ENCODE results near the gene ACRBP.

Gene ACRBP

DNA sequence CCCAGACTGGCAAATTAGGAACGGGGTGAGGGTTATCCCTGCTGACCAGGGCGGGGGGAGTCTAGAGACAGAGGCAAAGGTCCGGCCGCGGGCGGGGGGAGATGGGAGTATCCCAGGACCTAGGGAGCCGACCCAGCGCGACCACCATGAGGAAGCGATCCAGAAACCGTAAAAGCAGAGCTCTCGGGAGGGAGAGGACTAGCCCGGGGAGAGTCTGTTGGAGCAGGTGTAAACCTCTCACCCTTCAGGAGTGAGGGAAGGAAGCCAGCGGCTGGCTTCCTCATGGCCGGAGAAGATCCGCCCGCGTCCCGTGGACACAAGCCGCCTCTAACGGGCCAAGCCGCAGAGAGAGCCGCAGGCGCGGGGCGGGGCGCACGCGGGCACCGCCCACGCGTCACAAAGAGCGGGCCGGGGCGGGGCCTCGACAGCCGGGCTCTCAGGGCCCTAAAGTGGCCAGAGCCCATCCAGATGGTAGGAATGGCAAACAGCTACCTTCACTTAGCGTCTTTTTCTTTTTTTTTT lies at the start of gene ACRBP:
ACRBP (minus strand) TSS at position 350 of the 522 bp plus-strand sequence; CDS start at position 284, 66 bp downstream.
- Histone ChIP-seq H3K27ac (no peak within 1 kb of the TSS), H3K9ac (ENCODE audit: insufficient read length) (no peak within 1 kb of the TSS), H3K9me3 (ENCODE audit: low read depth, low read length) (no peaks in the 10 kb centered on the region), H3K4me3 (no peak within 1 kb of the TSS), H3K36me3 (ENCODE audit: insufficient read depth, low read length) (peaks cover 11% of the 10 kb centered on the region; the same call in 1 of the 2 replicates)
- TF ChIP-seq FOXP2 (optimal IDR thresholded peaks at IDR 0.05; ENCODE audit: control extremely low read depth, extremely low read length, insufficient read depth) (no peak), POLR2AphosphoS5 (IDR thresholded peaks at IDR 0.05; ENCODE audit: borderline replicate concordance, low read depth, low read length) (no peak)
- no peak for DNase-seq (ENCODE audit: low read depth, low spot score)

GRCh38 chr12:6695313-6696045 lies 48.2 kb upstream of the ACRBP start:
- Histone ChIP-seq H3K9me3 (ENCODE audit: low read depth, low read length) (no peaks in the 10 kb centered on the region), H3K4me3 (no peak overlapping the region), H3K36me3 (ENCODE audit: insufficient read depth, low read length) (no peaks in the 10 kb centered on the region), H3K9ac (ENCODE audit: insufficient read length) (no peak overlapping the region), H3K27ac (no peak overlapping the region)
- TF ChIP-seq POLR2AphosphoS5 (IDR thresholded peaks at IDR 0.05; ENCODE audit: borderline replicate concordance, low read depth, low read length), result no peak
- no peak for TF ChIP-seq FOXP2 (optimal IDR thresholded peaks at IDR 0.05; ENCODE audit: control extremely low read depth, extremely low read length, insufficient read depth)
- TF ChIP-seq EZH2 (IDR thresholded peaks at IDR 0.05), result no peak
- no peak for DNase-seq (ENCODE audit: low read depth, low spot score)

- no peak for DNase-seq (ENCODE audit: low read depth, low spot score)
- H3K9me3 ChIP-seq (ENCODE audit: low read depth, low read length), result no peaks in the 10 kb centered on the region
- no peak overlapping the region for H3K4me3 ChIP-seq
- H3K36me3 ChIP-seq (ENCODE audit: insufficient read depth, low read length), result no peaks in the 10 kb centered on the region
- H3K27ac ChIP-seq, result no peak overlapping the region
- no peak for TF ChIP-seq POLR2AphosphoS5 (IDR thresholded peaks at IDR 0.05; ENCODE audit: borderline replicate concordance, low read depth, low read length)
- TF ChIP-seq FOXP2 (optimal IDR thresholded peaks at IDR 0.05; ENCODE audit: control extremely low read depth, extremely low read length, insufficient read depth), result no peak
- no peak for TF ChIP-seq EZH2 (IDR thresholded peaks at IDR 0.05)
- H3K9ac ChIP-seq (ENCODE audit: insufficient read length), result no peak overlapping the region
These were observed 47.5 kb upstream of the ACRBP start for GRCh38 chr12:6694701-6695100.

GRCh38 chr12:6693832-6694355 lies 46.7 kb upstream of the ACRBP start:
- Histone ChIP-seq H3K27ac (no peak overlapping the region), H3K36me3 (ENCODE audit: insufficient read depth, low read length) (no peaks in the 10 kb centered on the region), H3K4me3 (no peak overlapping the region), H3K9me3 (ENCODE audit: low read depth, low read length) (no peaks in the 10 kb centered on the region), H3K9ac (ENCODE audit: insufficient read length) (no peak overlapping the region)
- DNase-seq (ENCODE audit: low read depth, low spot score), result no peak
- TF ChIP-seq FOXP2 (optimal IDR thresholded peaks at IDR 0.05; ENCODE audit: control extremely low read depth, extremely low read length, insufficient read depth), result no peak

DNA sequence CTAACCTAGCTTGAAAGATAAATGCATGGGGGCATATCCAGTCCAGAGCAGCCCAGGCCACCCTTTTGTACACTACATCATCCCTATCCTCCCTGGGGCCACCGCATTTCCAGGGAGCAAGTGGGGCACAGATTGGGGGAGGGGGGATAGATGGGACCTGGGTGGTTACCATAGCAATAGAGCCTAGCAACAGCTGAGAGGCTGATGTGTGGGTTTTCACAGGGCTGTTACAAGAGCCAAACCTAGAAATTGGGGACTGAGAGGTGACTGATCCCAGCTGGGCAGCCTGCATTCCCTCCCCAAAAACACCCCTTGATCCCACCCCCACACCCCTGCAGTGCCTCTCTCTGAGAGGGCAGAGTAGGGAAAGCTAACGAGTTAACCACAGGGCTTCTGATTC lies 45.7 kb upstream of the ACRBP start:
- Histone ChIP-seq H3K36me3 (ENCODE audit: insufficient read depth, low read length) (no peaks in the 10 kb centered on the region), H3K27ac (no peak overlapping the region), H3K9ac (ENCODE audit: insufficient read length) (no peak overlapping the region), H3K9me3 (ENCODE audit: low read depth, low read length) (no peaks in the 10 kb centered on the region), H3K4me3 (no peak overlapping the region)
- no peak for DNase-seq (ENCODE audit: low read depth, low spot score)
- TF ChIP-seq FOXP2 (optimal IDR thresholded peaks at IDR 0.05; ENCODE audit: control extremely low read depth, extremely low read length, insufficient read depth) (no peak), POLR2AphosphoS5 (IDR thresholded peaks at IDR 0.05; ENCODE audit: borderline replicate concordance, low read depth, low read length) (no peak), EZH2 (IDR thresholded peaks at IDR 0.05) (no peak)

- H3K9me3 ChIP-seq (ENCODE audit: low read depth, low read length), result no peaks in the 10 kb centered on the region
- peak overlapping the region; percentile 58 for H3K27ac ChIP-seq
- TF ChIP-seq POLR2AphosphoS5 (IDR thresholded peaks at IDR 0.05; ENCODE audit: borderline replicate concordance, low read depth, low read length) (no peak), EZH2 (IDR thresholded peaks at IDR 0.05) (no peak), FOXP2 (optimal IDR thresholded peaks at IDR 0.05; ENCODE audit: control extremely low read depth, extremely low read length, insufficient read depth) (no peak)
- H3K36me3 ChIP-seq (ENCODE audit: insufficient read depth, low read length), result no peaks in the 10 kb centered on the region
- H3K4me3 ChIP-seq, result no peak overlapping the region
- no peak overlapping the region for H3K9ac ChIP-seq (ENCODE audit: insufficient read length)
- DNase-seq (ENCODE audit: low read depth, low spot score), result no peak
These were observed 44.2 kb upstream of the ACRBP start for GRCh38 chr12:6691473-6691872.

DNA sequence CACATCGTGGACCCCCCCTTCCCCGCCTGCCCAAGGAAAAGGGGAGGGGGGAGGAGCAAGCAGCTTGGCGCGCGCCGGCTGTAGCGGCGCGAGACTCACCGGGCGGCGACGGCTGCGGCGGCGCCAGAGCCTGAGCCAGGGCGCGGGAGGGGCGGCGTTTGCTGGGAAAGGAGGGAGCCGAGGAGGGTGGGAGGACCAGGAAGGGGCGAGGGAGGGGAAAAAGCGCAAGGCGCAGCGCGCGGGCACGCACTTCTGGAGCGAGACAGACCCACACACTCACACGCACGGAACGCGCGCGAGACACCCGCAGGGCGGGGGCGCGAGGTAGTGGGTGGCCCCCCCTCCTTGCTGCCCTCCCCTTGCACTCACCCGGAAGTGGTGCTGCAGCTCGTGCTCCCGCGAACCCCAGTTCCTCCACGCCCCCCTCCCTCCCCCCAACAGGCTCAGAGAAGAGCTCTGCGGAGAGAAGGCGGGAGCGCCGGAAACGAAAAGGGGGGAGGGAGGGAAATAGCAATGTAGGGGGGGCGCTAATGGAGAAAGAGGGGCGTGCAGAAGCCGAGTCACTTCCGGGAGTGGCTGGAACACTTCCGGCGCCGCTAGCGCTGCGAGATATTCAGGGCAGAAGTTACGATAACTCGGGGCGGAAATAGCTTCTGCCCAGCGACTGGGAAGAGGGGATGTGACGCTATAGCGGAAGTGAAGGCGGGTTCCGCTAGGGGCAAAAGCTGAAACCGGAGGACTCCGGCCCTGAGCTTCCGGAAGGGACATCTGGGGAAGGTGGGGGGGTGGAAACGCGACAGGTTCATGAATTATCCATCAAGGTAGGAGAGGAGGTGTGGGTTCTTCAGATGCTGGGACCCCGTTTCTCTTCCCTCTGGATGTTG lies 42.0 kb upstream of the ACRBP start, which contains the start of gene ZNF384:
ZNF384 (minus strand) TSS at position 377 of the 884 bp plus-strand sequence. CDS start 9,855 bp downstream, outside the sequence.
- no peaks in the 10 kb centered on the region for H3K9me3 ChIP-seq (ENCODE audit: low read depth, low read length)
- H3K4me3 ChIP-seq, result peak within 1 kb of the TSS; percentile 91
- peaks cover 4% of the 10 kb centered on the region; the same call in 1 of the 2 replicates for H3K36me3 ChIP-seq (ENCODE audit: insufficient read depth, low read length)
- peak within 1 kb of the TSS; percentile 96 for H3K27ac ChIP-seq
- DNase-seq (ENCODE audit: low read depth, low spot score), result peak; percentile 95
- peak within 1 kb of the TSS; percentile 98 for H3K9ac ChIP-seq (ENCODE audit: insufficient read length)
- peak; percentile 69 for TF ChIP-seq POLR2AphosphoS5 (IDR thresholded peaks at IDR 0.05; ENCODE audit: borderline replicate concordance, low read depth, low read length)
- no peak for TF ChIP-seq EZH2 (IDR thresholded peaks at IDR 0.05)
- TF ChIP-seq FOXP2 (optimal IDR thresholded peaks at IDR 0.05; ENCODE audit: control extremely low read depth, extremely low read length, insufficient read depth), result peak; percentile 94

GRCh38 chr12:6688543-6688998 lies 41.3 kb upstream of the ACRBP start:
- Histone ChIP-seq H3K4me3 (peak overlapping the region; percentile 91), H3K9ac (ENCODE audit: insufficient read length) (peak overlapping the region; percentile 98), H3K9me3 (ENCODE audit: low read depth, low read length) (no peaks in the 10 kb centered on the region), H3K36me3 (ENCODE audit: insufficient read depth, low read length) (peaks cover 10% of the 10 kb centered on the region; the same call in 1 of the 2 replicates), H3K27ac (peak overlapping the region; percentile 96)
- DNase-seq (ENCODE audit: low read depth, low spot score), result no peak
- TF ChIP-seq POLR2AphosphoS5 (IDR thresholded peaks at IDR 0.05; ENCODE audit: borderline replicate concordance, low read depth, low read length), result no peak
- no peak for TF ChIP-seq EZH2 (IDR thresholded peaks at IDR 0.05)
